ENCODE data around the gene NOS1.

NOS1 gene

DNA sequence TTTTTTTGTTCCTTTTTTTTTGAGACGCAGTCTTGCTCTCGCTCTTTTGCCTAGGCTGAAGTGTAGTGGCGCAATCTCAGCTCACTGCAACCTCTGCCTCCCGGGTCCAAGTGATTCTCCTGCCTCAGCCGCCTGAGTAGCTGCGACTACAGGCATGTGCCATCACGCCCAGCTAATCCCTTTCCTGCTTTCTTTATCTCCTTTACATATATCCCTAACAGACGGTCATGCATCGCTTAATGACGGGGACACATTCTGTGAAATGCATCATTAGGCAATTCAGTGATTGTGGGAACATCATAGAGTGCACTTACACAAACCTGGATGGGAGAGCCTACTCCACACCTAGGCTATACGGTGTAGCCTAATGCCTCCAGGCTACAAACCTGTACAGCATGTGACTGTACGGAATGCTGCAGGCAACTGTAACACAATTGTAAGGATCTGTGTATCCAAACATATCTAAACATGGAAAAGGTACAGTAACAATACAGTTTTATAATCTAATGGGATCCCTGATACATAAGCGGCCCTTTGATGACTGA lies 32.8 kb downstream of the NOS1 start:
- no peak for DNase-seq

DNA sequence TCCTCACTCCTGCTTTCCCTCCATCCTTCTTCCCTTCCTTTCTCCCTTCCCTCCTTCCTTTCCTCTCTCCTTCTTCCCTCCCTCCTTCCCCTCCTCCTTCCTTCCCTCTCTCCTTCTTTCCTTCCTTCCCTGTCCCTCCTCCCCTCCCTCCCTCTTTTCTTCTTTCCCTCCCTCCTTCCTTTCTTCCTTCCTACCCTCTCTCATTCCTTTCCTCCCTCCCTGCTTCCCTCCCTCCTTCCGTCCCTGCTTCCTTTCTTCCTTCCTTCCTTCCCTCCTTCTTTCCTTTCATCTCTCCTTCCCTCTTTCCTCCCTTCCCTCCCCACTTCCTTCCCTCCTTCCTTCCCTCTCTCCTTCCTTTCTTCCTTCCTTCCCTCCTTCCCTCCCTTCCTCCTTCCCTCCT lies 39.0 kb downstream of the NOS1 start:
- DNase-seq, result no peak

DNA sequence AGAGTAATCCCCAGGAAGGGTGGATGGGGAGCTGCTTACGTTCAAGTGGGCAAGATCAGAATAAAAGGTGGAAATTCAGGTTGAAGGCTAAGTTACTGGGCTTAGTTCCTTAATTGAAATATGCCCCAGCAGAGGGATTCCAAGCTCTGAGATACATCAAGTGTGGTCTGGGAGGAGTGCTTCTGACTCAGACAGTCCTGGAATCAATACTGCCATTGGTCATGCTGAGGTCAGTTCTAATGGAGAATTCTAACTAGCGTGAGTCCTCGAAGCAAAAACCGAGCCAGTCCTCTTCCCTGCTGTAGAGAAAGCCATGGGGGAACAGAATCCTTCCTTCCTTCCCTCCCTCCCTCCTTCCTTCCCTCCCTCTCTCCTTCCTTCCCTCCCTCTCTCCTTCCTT lies 39.9 kb downstream of the NOS1 start:
- no peak for DNase-seq

DNA sequence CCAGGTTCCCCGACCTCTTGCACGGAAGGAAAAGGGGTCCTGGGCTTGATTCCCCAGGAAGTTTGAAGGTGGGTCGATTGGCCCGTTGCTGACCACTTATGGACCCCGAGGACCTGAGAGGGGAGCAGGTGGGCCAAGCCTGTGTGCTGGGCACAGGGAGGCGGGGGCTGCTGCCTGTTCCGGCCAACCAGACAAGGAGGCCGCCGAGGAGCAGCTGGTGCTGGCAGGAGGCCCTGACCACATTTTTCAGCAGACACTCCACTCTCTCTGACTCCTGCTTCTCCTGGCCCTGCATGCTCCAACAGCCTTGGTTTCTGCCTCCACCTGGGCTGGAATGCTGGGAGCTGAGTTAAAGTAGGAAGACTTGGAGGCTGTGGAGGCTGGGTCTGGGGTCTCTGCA lies 42.8 kb downstream of the NOS1 start:
- no peak for DNase-seq

DNA sequence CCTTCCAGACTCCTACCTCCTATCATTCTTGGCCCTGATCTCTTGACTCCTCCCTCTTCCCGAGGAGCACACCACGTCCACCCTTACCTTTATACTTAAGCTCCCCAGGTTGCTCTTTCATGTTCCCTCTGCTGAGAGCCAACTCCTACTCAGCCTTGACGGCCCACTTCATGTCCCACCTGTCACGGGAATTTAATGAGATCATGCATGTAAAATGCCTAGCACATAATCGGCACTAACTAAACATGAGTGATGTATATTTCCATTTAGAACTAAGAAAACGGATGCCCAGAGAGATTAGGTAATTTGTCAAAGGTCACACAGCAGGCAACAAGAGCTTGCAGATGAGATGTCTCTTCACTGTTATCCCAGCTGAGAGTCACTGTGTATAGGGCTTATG lies 45.1 kb downstream of the NOS1 start:
- no peak for DNase-seq

DNA sequence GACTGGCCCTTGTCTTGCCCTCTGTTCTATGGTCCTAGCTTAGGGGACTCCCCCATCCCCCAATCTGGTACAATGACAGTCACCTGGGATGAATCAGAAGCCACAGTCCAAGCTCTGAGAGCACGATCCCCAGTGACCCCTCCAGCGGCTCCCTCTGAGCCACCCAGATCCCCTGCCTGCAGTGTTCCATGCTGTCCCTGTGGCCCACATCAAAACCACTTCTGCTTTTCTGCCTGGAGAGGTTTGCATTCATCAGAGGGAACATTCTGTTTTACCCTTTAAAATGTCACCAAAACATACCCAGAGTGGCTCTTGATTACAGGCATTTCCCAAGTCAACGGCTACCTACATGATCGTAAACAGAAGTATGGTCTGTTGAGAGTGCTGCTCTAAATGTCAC lies 47.5 kb downstream of the NOS1 start:
- no peak for DNase-seq

DNA sequence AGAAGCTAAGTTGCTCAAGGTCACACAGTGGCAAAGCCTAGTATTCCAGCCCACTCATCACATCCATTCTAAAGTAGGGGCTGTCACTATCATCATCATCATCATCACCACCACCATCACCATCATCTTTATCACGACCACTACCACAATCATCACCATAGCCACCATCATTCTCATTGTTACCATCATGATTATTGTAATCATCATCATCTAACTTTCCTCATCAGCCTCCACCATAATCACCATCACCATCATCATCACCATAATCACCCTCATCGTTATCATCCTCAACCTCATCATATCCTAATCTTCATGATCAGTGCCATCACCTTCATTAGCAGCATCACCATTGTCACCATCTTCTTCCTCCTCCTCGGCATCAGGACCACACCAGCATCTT lies 48.7 kb downstream of the NOS1 start:
- DNase-seq, result no peak

DNA sequence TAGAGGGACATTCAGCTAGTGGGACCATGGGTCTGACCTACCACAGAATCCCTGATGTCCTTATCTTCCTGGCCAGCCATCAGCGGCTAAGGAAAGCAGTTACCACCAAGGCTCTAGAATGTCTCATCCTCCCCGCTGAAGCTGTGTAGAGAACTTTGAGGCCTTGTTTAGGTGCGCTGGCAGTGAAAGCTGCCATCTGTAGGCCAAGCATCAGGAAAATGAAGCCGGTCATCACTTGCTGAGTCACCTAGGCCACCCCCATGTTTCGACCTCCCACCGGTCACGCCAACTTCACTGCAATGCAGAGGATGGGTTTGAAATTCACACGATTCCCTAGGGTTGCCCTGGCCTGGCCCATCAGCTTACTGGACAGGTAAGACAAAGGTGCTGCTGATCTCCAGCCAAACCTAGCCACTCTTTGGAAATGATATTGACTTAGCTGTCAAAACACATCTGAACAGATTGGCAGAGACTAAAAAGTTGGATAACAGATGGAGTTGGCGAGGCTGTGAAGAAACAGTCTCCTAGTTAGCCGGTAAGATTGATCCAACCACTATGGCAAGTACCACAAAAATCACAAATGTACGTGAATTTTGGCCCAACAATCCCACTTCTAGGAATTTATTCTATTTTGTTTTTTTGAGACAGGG lies 52.0 kb downstream of the NOS1 start:
- DNase-seq, result no peak

DNA sequence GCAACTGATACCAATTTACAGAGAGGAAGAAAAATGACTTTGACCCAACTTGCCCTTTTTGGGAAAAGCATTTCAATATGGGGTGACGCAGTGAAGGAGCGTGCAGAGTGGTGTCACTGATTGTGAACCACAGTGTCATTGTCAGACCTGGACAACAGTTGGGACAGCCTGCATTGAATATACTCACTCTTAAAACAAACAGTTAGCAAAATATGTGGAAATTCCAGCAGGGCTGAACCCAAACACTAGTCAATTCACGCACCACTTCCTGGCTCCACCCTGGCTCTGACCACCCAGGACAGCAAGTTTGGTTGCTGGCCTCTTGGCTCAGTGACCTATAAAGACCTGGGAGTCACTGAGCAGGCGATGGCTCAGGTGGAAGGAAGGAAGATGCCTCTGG lies 61.3 kb downstream of the NOS1 start:
- DNase-seq, result no peak

DNA sequence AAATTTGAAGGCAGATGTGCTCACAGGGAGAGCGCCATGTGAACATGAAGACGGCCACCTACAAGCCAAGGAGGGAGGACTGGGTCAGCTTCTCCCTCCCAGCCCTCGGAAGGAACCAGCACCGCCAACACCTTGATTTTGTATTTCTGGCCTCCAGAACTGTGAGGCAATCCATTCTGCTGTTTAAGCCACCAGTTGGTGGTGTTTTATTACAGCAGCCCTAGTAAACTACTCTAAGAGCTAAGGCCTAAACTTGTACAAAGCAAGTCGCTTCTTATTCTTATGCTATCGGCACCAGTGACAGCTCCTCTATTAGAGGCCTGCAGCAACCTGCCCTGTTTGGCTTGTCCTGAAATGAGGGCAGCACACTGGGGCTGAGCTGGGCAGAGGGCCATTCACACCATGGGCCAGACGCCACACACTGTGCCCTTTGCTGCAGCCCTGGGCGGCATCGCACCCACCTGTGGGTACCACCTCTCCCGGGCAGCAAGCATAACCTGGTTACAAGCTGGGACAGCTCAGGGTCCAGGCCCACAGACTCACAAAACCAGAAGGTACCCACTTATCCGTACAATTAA lies 62.7 kb downstream of the NOS1 start:
- no peak for DNase-seq

DNA sequence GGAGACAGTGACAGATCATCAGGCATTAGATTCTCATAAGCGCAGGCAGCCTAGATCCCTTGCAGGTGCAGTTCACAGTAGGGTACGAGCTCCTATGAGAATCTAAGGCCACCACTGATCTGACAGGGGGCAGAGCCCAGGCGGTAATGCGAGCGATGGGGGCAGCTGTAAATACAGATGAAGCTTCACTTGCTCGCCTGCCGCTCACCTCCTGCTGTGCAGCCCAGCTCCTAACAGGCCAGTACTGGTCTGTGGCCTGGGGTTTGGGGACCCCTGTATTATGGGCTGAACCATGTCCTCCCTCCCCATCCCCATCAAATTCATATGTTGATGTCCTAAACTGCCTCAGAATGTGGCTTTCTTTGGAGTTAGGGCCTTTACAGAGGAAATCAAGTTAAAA lies 63.2 kb downstream of the NOS1 start:
- DNase-seq, result no peak

DNA sequence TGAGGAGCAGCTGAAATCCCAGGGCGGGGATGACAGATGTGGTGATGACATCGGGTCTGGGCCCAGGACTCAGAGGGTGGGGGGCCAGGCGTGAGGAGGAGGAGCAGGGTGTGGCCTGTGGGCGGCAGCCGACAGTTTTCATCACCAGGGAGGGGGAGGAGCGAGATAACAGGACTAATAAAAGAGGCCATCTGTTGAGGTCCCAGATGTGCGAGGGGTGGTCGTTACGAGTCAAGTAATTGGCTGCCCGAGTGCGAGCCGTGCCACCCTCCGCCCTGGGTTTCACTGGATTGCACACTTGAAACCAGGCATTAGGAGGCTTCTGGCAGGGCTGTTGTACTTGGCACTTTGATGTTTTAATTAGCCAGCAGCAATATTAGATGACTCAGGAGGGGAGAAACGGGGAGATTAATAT lies 67.2 kb downstream of the NOS1 start:
- no peak for DNase-seq

DNA sequence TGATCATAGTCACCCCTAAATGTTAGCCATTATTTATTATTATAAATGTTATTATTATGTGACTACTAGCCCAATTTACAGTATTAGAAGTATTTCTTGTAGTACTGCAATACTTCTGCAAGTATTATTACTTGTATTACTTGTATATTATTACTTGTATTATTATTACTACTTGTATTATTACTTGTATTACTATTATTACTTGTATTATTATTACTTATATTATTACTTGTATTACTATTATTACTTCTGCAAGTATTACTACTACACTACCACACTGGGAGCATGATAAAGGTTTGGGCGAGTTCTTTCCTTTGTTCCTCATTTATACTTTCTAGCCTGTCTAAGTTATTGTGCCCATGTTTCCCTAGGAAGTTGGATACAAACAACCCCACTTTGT lies 67.9 kb downstream of the NOS1 start:
- DNase-seq, result no peak

DNA sequence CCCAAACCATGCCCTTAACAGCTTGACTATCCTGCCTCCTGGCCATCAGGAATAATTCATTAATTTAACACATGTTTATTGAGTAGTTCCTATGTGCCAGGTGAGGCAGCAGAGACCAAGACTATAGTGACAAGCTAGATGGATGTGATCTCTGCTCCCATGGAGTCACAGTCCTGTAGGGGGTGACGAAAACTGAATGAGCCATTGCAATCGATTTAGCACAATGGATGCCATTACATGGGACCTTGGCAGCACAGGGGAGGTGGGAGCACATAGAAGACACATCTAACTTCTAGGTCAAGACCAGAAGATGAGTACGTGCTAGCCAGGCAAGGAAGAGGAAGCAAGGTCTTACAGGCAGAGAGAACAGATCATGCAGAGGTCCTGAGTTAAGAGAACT lies 68.7 kb downstream of the NOS1 start:
- DNase-seq, result no peak

DNA sequence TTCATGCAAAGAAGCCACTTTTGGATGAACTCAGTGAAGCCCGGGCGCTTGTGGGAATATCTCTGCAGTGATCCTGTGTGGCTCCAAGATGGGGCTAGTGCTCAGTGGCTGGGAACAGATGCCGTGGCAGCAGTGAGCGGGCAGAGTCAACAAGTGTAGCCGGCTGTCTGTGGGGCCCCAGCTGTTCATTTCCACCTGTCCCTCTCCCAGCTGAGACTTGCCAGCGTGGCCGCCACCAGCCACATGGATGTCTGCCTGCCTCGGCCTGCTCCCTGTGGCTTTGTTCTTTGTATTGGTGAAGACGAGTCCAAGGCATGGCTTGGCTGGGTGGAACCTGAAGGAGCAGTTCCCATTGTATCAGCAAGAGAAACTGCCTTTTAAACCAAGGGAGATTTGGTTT lies 77.3 kb downstream of the NOS1 start:
- no peak for DNase-seq

DNA sequence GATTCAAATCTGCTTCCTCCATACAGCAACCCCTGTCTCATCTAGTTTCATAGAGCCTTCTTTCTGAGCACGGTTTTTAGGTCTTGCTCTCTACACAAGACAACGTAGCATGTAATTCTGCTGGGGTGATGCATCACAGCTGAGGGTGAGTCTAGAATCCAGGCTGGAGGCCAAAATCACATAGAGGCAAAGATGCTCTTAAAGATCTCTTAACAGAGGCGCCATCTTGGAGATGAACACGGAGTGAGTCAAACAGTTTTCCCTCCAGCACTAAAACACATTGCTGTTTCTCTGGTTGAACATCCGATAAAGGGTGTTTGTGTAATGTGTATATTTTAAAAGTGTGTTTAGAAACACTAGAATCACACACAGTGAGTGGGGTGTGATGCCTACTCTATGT lies 78.9 kb downstream of the NOS1 start:
- no peak for DNase-seq

DNA sequence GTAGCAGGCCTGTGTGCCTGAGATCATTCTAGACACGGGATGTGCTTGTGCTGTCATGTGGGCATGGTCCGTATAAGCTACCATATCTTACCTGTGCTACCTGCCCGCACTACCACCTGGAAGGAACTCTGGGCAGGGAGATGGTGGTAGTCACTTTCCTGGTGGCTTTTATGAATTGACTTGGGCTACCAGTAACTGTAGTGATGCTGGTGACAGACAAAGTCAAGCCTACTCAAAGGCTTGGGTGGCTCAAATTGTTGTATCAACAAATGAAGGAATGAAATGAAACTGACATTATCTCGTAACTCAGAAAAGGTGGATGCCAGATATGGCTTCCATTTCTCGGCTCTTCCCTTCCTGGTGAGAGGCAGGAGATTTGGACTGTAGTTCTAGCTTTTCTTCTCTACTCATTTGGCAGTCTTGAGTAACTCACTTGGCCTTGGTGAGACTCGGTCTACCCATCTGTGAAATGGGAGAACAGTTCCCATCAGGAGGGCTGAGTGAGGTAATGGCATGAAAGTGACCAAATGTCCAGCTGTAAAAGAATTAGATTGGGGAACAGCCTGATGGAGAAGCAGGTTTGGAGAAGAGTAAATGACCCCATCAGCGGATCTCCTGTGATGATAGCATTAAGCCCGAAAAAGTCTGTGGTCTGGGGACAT lies 81.3 kb downstream of the NOS1 start:
- DNase-seq, result no peak

DNA sequence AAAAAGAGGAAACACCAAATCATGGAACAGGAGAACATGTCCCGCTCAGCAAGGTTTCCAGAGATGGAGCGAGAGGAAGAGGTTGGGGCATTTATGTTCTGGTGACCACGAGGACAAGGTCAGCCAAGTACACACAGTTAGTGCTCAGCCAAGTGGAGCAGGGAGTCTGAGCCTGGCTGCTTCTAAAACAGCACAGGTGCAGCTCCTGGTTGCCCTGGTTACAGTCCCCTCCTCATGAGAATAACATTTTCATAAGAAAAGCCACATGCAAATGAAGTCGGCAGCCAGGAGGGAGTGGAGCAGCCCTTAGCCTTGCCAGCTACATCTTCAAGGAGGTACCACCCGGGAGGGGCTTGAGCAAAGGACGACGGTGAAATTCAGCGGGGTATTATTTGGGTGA lies 81.8 kb downstream of the NOS1 start:
- no peak for DNase-seq

DNA sequence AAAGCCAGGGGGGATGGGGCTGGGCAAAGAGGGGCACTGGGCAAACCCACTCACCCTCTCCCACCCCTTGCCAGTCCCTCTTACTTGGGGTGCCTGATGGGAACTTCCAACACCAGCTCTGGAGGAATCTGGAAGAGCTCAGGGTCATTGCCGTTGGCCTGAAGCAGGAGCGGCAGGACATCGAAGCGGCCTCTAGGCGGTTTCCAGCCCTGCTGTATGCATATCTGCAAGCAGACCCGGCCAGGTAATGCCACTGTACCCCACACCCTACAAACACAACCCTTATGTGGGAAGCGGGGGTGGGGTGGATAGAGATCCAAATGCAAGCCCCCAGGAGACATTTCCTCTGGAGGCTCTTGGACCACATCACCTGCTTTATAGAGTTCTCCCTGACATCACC lies 83.6 kb downstream of the NOS1 start:
- DNase-seq, result no peak

DNA sequence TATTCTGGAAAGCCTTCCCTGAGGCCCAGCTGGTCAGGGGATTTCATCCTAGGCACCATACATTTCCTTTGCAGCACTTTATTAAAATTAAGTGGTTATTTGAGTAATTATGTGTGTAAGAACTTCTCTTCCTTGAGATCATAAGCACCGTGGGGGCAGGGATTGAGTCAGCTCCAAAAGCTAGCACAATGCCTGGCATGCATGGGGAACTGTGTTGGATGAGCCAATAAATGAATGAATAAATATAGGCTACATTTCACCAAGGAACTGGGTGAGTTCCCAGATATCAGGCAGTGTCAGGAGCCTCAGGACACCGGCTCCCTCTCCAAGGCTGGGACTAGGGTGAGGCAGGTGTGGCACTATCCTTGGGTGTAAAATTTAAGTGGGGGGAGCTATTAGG lies 88.3 kb downstream of the NOS1 start:
- no peak for DNase-seq

DNA sequence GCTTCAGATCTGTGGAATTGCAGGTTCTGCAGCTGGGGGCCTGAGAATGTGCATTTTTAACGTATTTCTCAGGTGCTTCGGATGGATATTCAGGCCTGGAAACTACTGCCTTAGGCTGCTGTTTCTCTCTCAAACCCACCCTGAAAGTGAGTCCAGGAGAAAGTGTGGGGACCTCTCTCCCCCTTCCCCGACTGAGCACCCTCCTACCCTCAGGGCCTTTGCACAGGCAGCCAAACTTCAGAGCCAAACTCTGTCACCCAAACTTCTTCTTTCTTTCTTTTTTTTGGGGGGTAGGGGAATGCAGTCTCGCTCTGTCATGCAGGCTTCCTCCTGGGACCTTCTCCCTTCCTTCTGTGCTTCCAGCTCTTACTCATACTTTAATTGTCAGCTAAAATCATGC lies 88.7 kb downstream of the NOS1 start:
- DNase-seq, result no peak

DNA sequence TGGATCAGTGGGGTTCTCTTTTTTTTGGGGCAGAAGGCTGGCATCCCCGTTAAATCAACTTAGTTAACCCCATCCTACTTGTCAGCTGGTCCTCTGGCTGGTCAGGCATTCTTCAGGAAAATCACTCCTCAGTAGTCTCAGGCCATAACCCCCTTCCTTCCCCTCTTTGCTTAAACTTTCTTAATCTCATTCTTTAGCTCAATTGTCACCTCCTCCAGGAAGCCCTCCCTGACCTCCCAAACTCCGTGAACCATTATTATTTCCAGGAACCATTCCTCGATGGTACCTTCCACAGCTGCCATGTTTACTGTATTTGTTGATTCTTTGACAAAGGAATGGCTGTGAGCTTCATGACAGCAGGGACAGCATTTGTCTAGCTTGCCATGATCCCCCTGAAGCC lies 98.7 kb downstream of the NOS1 start:
- DNase-seq, result no peak

DNA sequence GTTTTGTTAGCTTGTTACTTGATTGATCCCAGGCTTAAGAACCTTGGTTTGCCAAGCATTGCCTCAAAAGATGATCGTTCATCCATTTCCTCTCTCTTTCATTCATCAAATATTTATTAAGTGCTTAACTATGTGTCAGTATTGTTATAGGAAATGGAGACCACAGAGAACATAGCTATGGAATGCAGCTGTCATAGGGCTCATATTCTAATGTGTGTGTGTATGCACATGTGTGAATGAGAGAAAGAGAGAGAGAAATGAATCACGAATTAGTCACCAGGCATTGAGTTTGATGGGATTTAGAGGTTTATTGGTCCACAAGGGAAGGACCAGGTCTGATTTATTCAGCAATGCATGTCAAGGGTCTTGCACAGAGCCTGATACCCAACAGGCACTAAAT lies 100.2 kb downstream of the NOS1 start:
- no peak for DNase-seq

DNA sequence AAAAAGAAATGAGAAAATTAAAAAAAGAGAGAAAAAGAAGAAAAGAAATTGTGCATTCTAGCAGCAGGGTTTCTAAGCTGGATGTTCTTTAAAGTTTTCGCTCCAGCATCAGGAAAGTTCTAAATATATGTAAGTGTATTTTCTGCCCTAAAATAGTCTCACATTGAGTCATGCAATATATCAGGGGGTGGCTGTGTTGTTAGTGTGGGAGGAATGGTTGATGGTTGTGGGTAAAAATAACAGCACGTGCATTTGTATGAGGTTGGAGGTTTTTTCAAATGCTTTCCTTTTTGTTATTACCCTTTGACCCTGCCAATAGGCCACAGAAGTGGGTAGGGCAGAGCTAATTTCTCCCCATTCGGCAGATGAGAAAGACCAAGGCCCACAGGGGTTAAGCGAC lies 106.0 kb downstream of the NOS1 start:
- no peak for DNase-seq

DNA sequence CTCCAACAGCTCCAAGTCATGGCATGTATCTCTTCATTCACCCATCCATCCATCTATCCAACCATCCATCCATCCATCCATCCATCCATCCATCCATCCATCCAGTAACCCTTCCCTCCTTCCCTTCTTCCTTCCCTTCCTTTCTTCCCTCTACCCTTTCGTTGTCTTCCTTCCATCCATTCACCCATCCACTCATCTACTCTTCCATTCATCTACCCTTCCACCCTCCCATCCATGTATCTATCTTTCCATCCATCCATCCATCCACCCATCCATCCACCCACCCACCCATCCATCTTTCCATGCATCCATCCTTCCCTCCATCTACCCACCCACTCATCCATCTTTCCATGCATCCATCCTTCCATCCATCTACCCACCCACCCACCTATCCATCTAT lies 117.9 kb downstream of the NOS1 start:
- DNase-seq, result no peak

Measured in stimulated activated CD4-positive, alpha-beta T cell treated with anti-CD3 and anti-CD28 coated beads, Interleukin-2, amount 100 ng/mL, for 24 hours (primary cell).